GM20000 (cell line): ENCODE results near the gene PTPRQ.

ENCODE experiments used
- DNase-seq: peaks from one replicate; pipeline ENCODE4 v3.0.0; 2012; ENCODE audit warnings: low spot score
- CTCF ChIP-seq: IDR thresholded peaks from 2 replicates; pipeline ENCODE4 v1.5.1; 2012; ENCODE audit warnings: mild to moderate bottlenecking, control low read depth; ENCODE audit errors: extremely low read depth, missing control alignments

The PTPRQ gene

GRCh38 chr12:80684077-80684495 is 240.1 kb downstream of the PTPRQ start:
- TF ChIP-seq CTCF = no peak
- DNase-seq = no peak

- DNase-seq = no peak
Measured at GRCh38 chr12:80690090-80690489, 246.1 kb downstream of the PTPRQ start.

GRCh38 chr12:80690513-80690912 is 246.5 kb downstream of the PTPRQ start:
- TF ChIP-seq CTCF = no peak
- no peak for DNase-seq

More at GRCh38 chr12:80690090-80690489, 246.1 kb downstream of the PTPRQ start:
- no peak for TF ChIP-seq CTCF

GRCh38 chr12:80692114-80692513 is 248.1 kb downstream of the PTPRQ start:
- no peak for DNase-seq
- no peak for TF ChIP-seq CTCF

- DNase-seq = no peak
- TF ChIP-seq CTCF = no peak
Measured at GRCh38 chr12:80697270-80697887, 253.3 kb downstream of the PTPRQ start.

- no peak for DNase-seq
- no peak for TF ChIP-seq CTCF
Measured at GRCh38 chr12:80698256-80698655, 254.2 kb downstream of the PTPRQ start.

- no peak for DNase-seq
- TF ChIP-seq CTCF = no peak
Measured at GRCh38 chr12:80698847-80699542, 255.0 kb downstream of the PTPRQ start.
